ENCODE results near the gene STXBP6.

DNA sequence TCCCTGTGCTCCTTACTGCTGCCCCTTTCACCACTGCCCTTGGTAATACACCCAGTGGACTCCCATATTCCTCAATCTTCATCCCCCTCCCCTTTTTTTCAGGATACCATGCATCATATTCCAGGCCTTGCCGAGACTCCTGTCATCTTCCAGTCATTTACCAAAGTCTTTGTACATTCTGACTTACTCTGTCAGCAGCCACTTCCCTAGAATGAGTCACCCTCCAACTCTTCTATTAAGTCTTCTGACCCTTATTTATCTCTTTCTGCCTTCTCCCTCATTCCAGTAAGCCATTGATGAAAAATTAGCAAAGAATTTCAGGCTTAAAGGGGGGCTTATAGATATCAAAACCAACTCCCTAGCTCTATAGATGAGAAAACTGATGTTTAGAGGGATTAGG lies 128.0 kb downstream of the STXBP6 start:
- TF ChIP-seq POLR2AphosphoS5 (IDR thresholded peaks at IDR 0.05; ENCODE audit: low read depth, low read length) (no peak), CTCF (IDR thresholded peaks at IDR 0.05) (no peak), REST (IDR thresholded peaks at IDR 0.05; ENCODE audit: insufficient read depth in 1 of 2, low read depth in 2 of 2, low read length in 1 of 2) (no peak), SIN3A (IDR thresholded peaks at IDR 0.05; ENCODE audit: borderline replicate concordance, insufficient read depth, low read depth, low read length) (no peak), TCF7L2 (IDR thresholded peaks at IDR 0.05; ENCODE audit: low read depth, low read length) (no peak)
